GM13977 (cell line): ENCODE measurements around the gene DCLK1.

Experiments used
- DNase-seq: peaks from one replicate; pipeline ENCODE4 v3.0.0; 2012; ENCODE audit warnings: low spot score
- in situ Hi-C: fragments of 300-500 bp; cut with MboI; formaldehyde crosslinking; loops from one replicate; pipeline ENCODE4 v1.12.0; 2022; ENCODE audit warnings: low sequenced_read_pairs, low pct_unique_long_range_greater_than_20kb, mixed read lengths, inconsistent platforms; ENCODE audit not compliant: unreplicated experiment
- TF ChIP-seq, protein P1 (sequence below): IDR thresholded peaks from 2 replicates; pipeline ENCODE4 v1.5.1; 2012; ENCODE audit warnings: mild to moderate bottlenecking, control low read depth; ENCODE audit not compliant: insufficient read depth; ENCODE audit errors: extremely low read depth, missing control alignments

The DCLK1 gene

DNA sequence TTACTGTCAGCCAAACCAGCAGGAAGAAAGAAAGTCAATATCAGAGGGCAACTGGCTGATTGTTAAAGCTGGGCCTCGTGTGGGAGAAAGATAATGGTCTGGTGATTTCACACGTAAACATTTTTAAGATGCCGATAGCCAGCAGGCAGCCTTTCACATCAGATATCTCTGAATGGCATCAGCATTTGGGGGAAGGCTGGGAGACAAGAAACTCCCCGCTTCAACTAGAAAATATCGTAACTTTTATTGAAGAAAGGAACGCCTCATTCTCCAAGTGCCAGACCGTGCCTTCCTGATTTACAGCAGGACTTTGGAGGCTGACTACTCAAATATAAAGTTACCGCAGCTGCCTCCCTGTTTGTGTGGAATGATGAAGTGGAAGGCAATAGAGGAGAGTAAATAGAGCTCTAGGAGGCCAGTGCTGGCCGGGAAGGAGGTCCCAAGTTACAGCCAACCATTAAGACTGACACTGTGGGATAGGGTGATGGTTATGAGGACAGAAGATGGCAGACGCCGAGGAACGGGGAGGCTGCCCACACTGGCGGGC is 370.4 kb downstream of the DCLK1 start:
- TF ChIP-seq, protein P1, sequence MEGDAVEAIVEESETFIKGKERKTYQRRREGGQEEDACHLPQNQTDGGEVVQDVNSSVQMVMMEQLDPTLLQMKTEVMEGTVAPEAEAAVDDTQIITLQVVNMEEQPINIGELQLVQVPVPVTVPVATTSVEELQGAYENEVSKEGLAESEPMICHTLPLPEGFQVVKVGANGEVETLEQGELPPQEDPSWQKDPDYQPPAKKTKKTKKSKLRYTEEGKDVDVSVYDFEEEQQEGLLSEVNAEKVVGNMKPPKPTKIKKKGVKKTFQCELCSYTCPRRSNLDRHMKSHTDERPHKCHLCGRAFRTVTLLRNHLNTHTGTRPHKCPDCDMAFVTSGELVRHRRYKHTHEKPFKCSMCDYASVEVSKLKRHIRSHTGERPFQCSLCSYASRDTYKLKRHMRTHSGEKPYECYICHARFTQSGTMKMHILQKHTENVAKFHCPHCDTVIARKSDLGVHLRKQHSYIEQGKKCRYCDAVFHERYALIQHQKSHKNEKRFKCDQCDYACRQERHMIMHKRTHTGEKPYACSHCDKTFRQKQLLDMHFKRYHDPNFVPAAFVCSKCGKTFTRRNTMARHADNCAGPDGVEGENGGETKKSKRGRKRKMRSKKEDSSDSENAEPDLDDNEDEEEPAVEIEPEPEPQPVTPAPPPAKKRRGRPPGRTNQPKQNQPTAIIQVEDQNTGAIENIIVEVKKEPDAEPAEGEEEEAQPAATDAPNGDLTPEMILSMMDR = no peak
- no peak for DNase-seq
- in situ Hi-C loops = no loop called here

DNA sequence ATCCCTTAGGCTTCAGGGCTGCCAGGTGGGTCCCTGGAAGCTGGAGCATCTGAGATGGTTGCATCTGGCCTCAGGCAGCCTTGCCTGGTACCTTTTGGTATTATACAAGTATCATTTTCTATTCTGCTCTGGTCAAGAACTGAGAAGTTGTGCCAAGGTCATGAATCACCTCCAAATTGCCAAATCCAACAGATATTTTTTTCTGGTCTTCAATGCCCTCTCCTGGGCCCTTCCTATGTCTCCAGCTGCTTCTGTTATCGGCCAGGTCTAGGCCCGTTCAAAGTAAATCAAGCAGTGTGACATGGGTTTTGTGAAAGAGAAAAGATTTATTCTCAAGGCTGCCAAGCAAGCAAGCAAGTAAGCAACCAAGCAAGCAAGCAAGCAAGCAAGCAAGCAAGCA is 383.6 kb downstream of the DCLK1 start:
- TF ChIP-seq, protein P1 = no peak
- in situ Hi-C loops = no loop called here
- DNase-seq = no peak

DNA sequence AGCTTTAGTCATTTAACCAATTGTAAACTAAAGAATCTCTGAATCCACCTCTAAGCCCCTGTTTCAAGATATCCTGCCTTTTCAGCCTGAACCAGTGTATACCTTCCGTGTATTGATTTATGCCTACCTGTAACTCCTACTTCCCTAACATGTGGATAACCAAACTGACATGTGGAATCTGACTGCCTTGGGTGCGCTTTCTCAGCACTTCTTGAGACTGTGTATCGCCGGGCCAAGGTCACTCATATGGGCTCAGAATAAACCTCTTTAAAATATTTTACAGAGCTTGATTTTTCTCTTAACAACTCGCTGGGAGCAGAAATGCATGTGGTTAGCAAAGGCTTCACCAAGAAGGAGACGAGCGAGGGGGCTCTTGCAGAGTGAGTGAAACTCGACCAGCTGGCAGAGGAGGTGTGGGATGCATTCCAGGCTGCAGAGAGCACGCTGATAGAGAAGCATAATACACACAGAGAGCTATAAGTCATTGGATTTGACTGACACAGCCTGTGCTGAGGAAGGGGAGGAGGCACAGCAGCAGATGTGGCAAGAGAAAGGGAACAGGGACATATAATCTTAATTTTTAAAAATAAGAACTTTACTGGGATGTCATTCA is 386.5 kb downstream of the DCLK1 start:
- TF ChIP-seq, protein P1 = no peak
- in situ Hi-C loops = no loop called here
- no peak for DNase-seq

DNA sequence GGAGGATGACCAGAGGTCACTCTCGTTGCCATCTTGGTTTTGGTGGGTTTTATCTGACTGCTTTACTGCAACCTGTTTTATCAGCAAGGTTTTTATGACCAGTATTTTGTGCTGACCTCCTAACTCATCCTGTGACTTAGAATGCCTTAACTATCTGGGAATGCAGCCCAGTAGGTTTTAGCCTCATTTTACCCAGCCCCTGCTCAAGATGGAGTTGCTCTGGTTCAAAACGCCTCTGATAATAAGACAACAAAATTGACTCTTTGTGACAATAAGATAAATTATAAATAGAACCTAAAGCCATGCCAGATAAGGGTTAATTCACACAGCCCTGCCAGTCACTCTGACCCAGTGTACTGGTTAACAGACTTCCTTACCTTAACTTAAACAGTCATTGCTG is 387.0 kb downstream of the DCLK1 start:
- in situ Hi-C loops = no loop called here
- TF ChIP-seq, protein P1 = no peak

DNA sequence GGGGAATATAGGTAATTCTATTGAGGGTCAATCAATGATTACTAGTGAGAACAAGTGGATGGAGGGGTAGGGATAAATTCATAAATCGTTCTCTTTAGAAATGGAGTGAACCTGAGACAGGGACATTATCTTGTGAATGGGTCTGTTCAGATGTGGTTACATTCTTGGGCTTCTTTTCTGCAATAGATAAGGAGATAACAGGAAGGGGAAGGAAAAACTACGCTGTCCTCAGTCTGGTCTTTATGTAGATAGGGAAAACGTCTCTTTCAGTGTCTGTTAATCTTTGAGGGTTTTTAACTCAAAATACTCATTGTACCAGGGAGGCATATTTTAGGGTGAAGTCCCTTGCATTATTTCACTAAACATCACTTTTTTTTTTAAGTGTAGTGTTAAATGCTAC is 388.0 kb downstream of the DCLK1 start:
- in situ Hi-C loops = no loop called here
- DNase-seq = no peak
- TF ChIP-seq, protein P1 = no peak

More for the DNA sequence above, 387.0 kb downstream of the DCLK1 start:
- DNase-seq = no peak

DNA sequence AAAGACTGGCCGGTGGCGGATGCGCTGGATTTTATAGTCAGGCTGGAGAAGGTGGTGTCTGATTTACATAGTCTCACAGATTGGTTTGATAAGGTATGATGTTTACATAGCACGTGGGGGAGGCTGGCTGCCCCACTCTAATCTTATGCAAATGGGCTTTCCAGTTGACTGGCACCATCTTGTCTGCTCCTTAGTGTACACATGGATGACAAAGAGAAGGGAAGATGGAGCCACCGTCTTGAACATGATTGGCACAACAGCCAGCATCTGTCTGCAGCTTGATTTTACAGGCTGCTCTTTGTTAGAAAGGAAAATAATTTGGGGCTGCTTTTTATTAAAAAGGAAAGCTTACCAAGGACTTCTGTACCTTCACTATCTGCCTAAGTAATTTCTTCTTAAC is 389.5 kb downstream of the DCLK1 start:
- TF ChIP-seq, protein P1 = no peak
- in situ Hi-C loops = no loop called here
- DNase-seq = no peak

DNA sequence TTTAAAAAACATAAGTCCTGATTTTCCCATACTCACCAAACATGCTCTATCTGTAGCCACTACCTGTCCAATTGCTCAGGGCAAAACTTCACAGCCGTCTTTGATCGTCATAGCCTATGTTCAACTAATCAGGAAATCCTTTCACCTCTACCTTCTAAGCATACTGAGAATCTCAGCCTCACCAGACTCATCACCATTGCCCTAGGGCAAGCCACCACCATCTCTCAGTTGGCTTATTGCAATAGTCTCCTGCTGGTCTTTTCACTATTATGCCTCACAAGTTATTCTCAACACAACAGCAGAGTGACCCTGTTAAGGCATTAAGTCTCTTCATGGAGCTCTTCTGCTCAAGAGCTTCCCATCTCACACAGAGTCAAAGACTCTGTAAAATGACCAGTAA is 394.3 kb downstream of the DCLK1 start:
- TF ChIP-seq, protein P1 = no peak
- DNase-seq = no peak
- in situ Hi-C loops = no loop called here
